Loucy (cell line): ENCODE data around the gene IFITM1.

Experiments
- H2AFZ ChIP-seq: fragments of 200-600 bp; sonication (generic); 2 replicates; pipeline ENCODE4 v1.6.0; 2016; ENCODE audit warnings: antibody characterized with exemption, mild to moderate bottlenecking, low read length, moderate library complexity
- H3F3A ChIP-seq: fragments of 200-600 bp; 2 replicates; pipeline ENCODE4 v1.6.0; 2016; ENCODE audit warnings: antibody characterized with exemption, low read depth, mild to moderate bottlenecking
- H3K27me3 ChIP-seq: fragments of 200-600 bp; sonication (generic); 2 replicates; pipeline ENCODE4 v1.6.1; 2014; ENCODE audit warnings: low read length, mild to moderate bottlenecking; ENCODE audit not compliant: insufficient read depth, poor library complexity, severe bottlenecking
- H3K36me3 ChIP-seq: fragments of 200-600 bp; sonication (generic); 2 replicates; pipeline ENCODE4 v1.6.1; 2016; ENCODE audit warnings: low read length; ENCODE audit not compliant: insufficient read depth
- H3K4me1 ChIP-seq: fragments of 200-600 bp; sonication (generic); 2 replicates; pipeline ENCODE4 v1.5.1; 2014; ENCODE audit warnings: low read length, mild to moderate bottlenecking; ENCODE audit not compliant: insufficient read depth, poor library complexity, severe bottlenecking
- H3K4me2 ChIP-seq: fragments of 200-600 bp; sonication (generic); 2 replicates; pipeline ENCODE4 v1.6.0; 2014; ENCODE audit warnings: antibody characterized with exemption, low read length, low read depth, mild to moderate bottlenecking; ENCODE audit not compliant: poor library complexity, severe bottlenecking
- H3K4me3 ChIP-seq: fragments of 200-600 bp; sonication (generic); 2 replicates; pipeline ENCODE4 v1.5.1; 2014; ENCODE audit warnings: low read length, mild to moderate bottlenecking, mixed read lengths; ENCODE audit not compliant: poor library complexity, severe bottlenecking
- H3K79me2 ChIP-seq: fragments of 200-600 bp; sonication (generic); 2 replicates; pipeline ENCODE4 v1.6.1; 2014; ENCODE audit warnings: low read length; ENCODE audit not compliant: insufficient read depth
- H3K9ac ChIP-seq: fragments of 200-600 bp; sonication (generic); 2 replicates; pipeline ENCODE4 v1.6.0; 2014; ENCODE audit warnings: mild to moderate bottlenecking, low read depth, low read length, moderate library complexity; ENCODE audit not compliant: poor library complexity, severe bottlenecking
- H3K9me2 ChIP-seq: fragments of 200-600 bp; sonication (generic); replicated peaks from 2 replicates; pipeline ENCODE4 v1.6.1; 2016; ENCODE audit warnings: low read depth, low read length, mixed read lengths
- H3K9me3 ChIP-seq: fragments of 200-600 bp; sonication (generic); 2 replicates; pipeline ENCODE4 v1.6.1; 2014; ENCODE audit warnings: mild to moderate bottlenecking, antibody characterized with exemption, low read length, low read depth; ENCODE audit not compliant: insufficient read depth
- H4K20me1 ChIP-seq: fragments of 200-600 bp; sonication (generic); 2 replicates; pipeline ENCODE4 v1.6.0; 2014; ENCODE audit warnings: antibody characterized with exemption, low read length, mild to moderate bottlenecking; ENCODE audit not compliant: insufficient read depth, poor library complexity, severe bottlenecking
- CTCF ChIP-seq: fragments of 200-600 bp; sonication (generic); conservative IDR thresholded peaks from 2 replicates; pipeline ENCODE4 v1.5.1; 2014; ENCODE audit warnings: mild to moderate bottlenecking, antibody characterized with exemption, low read length
- EZH2phosphoT487 ChIP-seq: fragments of 200-600 bp; IDR thresholded peaks from 2 replicates; pipeline ENCODE4 v1.6.1; 2018; ENCODE audit warnings: antibody characterized with exemption, mild to moderate bottlenecking, moderate library complexity, borderline replicate concordance

Gene IFITM1

GRCh38 chr11:363948-364761 lies 50.3 kb downstream of the IFITM1 start:
- TF ChIP-seq CTCF, result peak; percentile 66
- TF ChIP-seq EZH2phosphoT487, result no peak
- peak overlapping the region; percentile 91 for H2AFZ ChIP-seq
- H3K4me3 ChIP-seq, result no peak overlapping the region

More at GRCh38 chr11:363948-364761, 50.3 kb downstream of the IFITM1 start:
- Histone ChIP-seq H3K79me2 (no peaks in the 10 kb centered on the region), H3K9me2 (no peaks in the 10 kb centered on the region), H3K9me3 (no peaks in the 10 kb centered on the region; the same call in 1 of the 2 replicates), H4K20me1 (no peaks in the 10 kb centered on the region), H3F3A (no peaks in the 10 kb centered on the region), H3K27me3 (no peaks in the 10 kb centered on the region), H3K9ac (peak overlapping the region; percentile 65), H3K36me3 (no peaks in the 10 kb centered on the region), H3K4me1 (peaks cover 10% of the 10 kb centered on the region), H3K4me2 (peak overlapping the region; percentile 57)
